Body of pancreas (tissue), 4 donors: ENCODE results near the gene CCBE1. TPM values are rescaled to one million over a fixed set of nuclear protein-coding genes. Genes with fewer than 3 reads are reported as not detected.

Source experiments
- ATAC-seq: fragments of 150-250 bp; one replicate; pipeline ENCODE4 v1.9.1; 2016
- DNase-seq, 4 donors: peaks; one replicate each; pipeline ENCODE4 v3.0.0-alpha.2; 2019
- H3K27ac ChIP-seq, 4 donors: fragments of 200-600 bp; sonication (generic); 1 replicate in 3 of 4; 2 replicates in 1 of 4; pipeline versions ENCODE4 v1.5.1 to v1.6.1; 2016 to 2019; ENCODE audit warnings: mild to moderate bottlenecking in 1 of 4, mixed read lengths in 1 of 4, moderate library complexity in 1 of 4
- H3K27me3 ChIP-seq, 2 donors: fragments of 200-600 bp; sonication (generic); one replicate each; pipeline ENCODE4 v1.6.0; 2016; ENCODE audit warnings: mild to moderate bottlenecking in 1 of 2
- H3K36me3 ChIP-seq, 2 donors: fragments of 200-600 bp; sonication (generic); replicated peaks in 1 of 2; 2 replicates each; pipeline ENCODE4 v1.5.1; 2016; ENCODE audit warnings: low read depth in 2 of 2; ENCODE audit not compliant: insufficient read depth in 1 of 2
- H3K4me1 ChIP-seq: fragments of 200-600 bp; sonication (generic); one replicate; pipeline ENCODE4 v1.6.0; 2016
- H3K4me3 ChIP-seq, 2 donors: fragments of 200-600 bp; sonication (generic); 1 replicate in 1 of 2; 2 replicates in 1 of 2; pipeline ENCODE4 v1.5.1; 2016 to 2019
- H3K9me3 ChIP-seq, 3 donors: fragments of 200-600 bp; sonication (generic); 1 replicate in 2 of 3; 2 replicates in 1 of 3; pipeline ENCODE4 v1.5.1; 2016
- CTCF ChIP-seq, 7 experiments: fragments of 450-650 bp in 4 of 7; fragments of 200-600 bp in 3 of 7; sonication (generic) in 3 of 7; IDR thresholded peaks; one replicate each; pipeline ENCODE4 v1.5.1; 2016 to 2019; ENCODE audit warnings: antibody characterized with exemption in 7 of 7
- POLR2A ChIP-seq, 3 donors: fragments of 450-650 bp; IDR thresholded peaks; one replicate each; pipeline ENCODE4 v1.6.1; 2016; ENCODE audit warnings: antibody characterized with exemption in 3 of 3, mild to moderate bottlenecking in 2 of 3
- WGBS, 2 donors: methylation state at CpG; one replicate each; pipeline ENCODE4 v1.1.5; 2017; 5-methylcytosine and 5-hydroxymethylcytosine counted together
- intact Hi-C: fragments of 100-400 bp; cut with DNase I; formaldehyde crosslinking; loops from one replicate; pipeline ENCODE4 v1.15.1; 2023
- total RNA-seq, 2 donors: library from RNA; depleted of rRNA; stranded (reverse); fragments of >200 nt; gene quantifications; one replicate each; pipeline ENCODE4 v1.1.0, GENCODE V29; 2016

The CCBE1 gene
- total RNA-seq, 2 donors from 2014 or later = 0.99 to 4.4 TPM

GRCh38 chr18:59661891-59662701 is 35.1 kb downstream of the CCBE1 start:
- ATAC-seq (no peak), DNase-seq (no peak)
- no peak for TF ChIP-seq CTCF (IDR thresholded peaks at IDR 0.05)
- no peak for TF ChIP-seq POLR2A (IDR thresholded peaks at IDR 0.05)
- 15 to 18% methylated on average over 2 of the region's 2 CpGs for WGBS, 2 donors
- no peaks in the 10 kb centered on the region for H3K9me3 ChIP-seq
- no peaks in the 10 kb centered on the region for H3K27me3 ChIP-seq
- intact Hi-C loops = no loop called here
- H3K4me3 ChIP-seq = no peak overlapping the region
- H3K36me3 ChIP-seq = no peaks in the 10 kb centered on the region
- no peaks in the 10 kb centered on the region for H3K4me1 ChIP-seq
- H3K27ac ChIP-seq = no peak overlapping the region

GRCh38 chr18:59660786-59661743 is 36.2 kb downstream of the CCBE1 start:
- Histone ChIP-seq H3K4me3 (no peak overlapping the region), H3K36me3 (no peaks in the 10 kb centered on the region), H3K9me3 (no peaks in the 10 kb centered on the region), H3K27ac (no peak overlapping the region), H3K27me3 (no peaks in the 10 kb centered on the region), H3K4me1 (no peaks in the 10 kb centered on the region)
- intact Hi-C loops = no loop called here
- ATAC-seq = no peak
- 51 to 56% methylated on average over 8 of the region's 8 CpGs for WGBS, 2 donors
- no peak for DNase-seq
- no peak for TF ChIP-seq CTCF (IDR thresholded peaks at IDR 0.05)
- TF ChIP-seq POLR2A (IDR thresholded peaks at IDR 0.05) = no peak

- DNase-seq (no peak), ATAC-seq (no peak)
- Histone ChIP-seq H3K27me3 (no peaks in the 10 kb centered on the region), H3K4me3 (no peak overlapping the region), H3K27ac (no peak overlapping the region), H3K9me3 (no peaks in the 10 kb centered on the region), H3K36me3 (no peaks in the 10 kb centered on the region), H3K4me1 (no peaks in the 10 kb centered on the region)
- 59 to 69% methylated on average over 4 of the region's 4 CpGs for WGBS, 2 donors
- no peak for TF ChIP-seq CTCF (IDR thresholded peaks at IDR 0.05)
- TF ChIP-seq POLR2A (IDR thresholded peaks at IDR 0.05) = no peak
- intact Hi-C loops = no loop called here
These were observed 36.9 kb downstream of the CCBE1 start for GRCh38 chr18:59660366-59660765.

- Histone ChIP-seq H3K4me3 (no peak overlapping the region), H3K27ac (no peak overlapping the region)
- DNase-seq = no peak
These were observed 37.6 kb downstream of the CCBE1 start for GRCh38 chr18:59659508-59660170.

More at GRCh38 chr18:59659508-59660170, 37.6 kb downstream of the CCBE1 start:
- Histone ChIP-seq H3K27me3 (no peaks in the 10 kb centered on the region), H3K36me3 (no peaks in the 10 kb centered on the region), H3K9me3 (no peaks in the 10 kb centered on the region), H3K4me1 (no peaks in the 10 kb centered on the region)
- TF ChIP-seq CTCF (IDR thresholded peaks at IDR 0.05) (no peak), POLR2A (IDR thresholded peaks at IDR 0.05) (no peak)
- WGBS, 2 donors = 52 to 54% methylated on average over 14 of the region's 14 CpGs
- no peak for ATAC-seq
- intact Hi-C loops = no loop called here
